C4-2B (cell line): ENCODE measurements around the gene HLA-DOA.

Experiments
- H3K27ac ChIP-seq: fragments of 450-650 bp; 2 replicates; pipeline ENCODE4 v1.5.1; 2017
- ZFX ChIP-seq: fragments of 450-650 bp; IDR thresholded peaks from 2 replicates; pipeline ENCODE4 v1.6.1; 2017
- TF ChIP-seq, protein P1 (sequence below): fragments of 450-650 bp; conservative IDR thresholded peaks from 2 replicates; pipeline ENCODE4 v1.5.1; 2017; ENCODE audit warnings: mild to moderate bottlenecking

HLA-DOA gene

DNA sequence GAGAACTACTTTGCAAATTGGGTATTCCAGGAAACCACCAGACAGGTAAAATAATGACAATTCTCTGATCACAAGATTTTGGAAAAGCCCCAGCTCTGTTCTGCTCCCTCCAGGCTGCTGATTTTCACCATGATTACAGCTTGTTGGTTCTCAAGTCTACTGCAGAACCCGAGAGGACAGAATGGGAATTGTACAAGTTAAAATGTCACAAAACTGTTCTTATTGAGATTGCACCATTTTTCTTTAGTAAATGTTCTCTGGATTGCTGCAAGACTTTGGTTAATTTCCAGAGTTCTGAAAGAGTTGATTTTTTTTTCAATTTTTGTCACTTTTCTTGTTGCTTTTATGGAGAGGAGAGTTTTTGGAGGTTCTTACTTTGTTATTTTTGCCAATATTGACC lies 27.1 kb upstream of the HLA-DOA start:
- TF ChIP-seq, protein P1, sequence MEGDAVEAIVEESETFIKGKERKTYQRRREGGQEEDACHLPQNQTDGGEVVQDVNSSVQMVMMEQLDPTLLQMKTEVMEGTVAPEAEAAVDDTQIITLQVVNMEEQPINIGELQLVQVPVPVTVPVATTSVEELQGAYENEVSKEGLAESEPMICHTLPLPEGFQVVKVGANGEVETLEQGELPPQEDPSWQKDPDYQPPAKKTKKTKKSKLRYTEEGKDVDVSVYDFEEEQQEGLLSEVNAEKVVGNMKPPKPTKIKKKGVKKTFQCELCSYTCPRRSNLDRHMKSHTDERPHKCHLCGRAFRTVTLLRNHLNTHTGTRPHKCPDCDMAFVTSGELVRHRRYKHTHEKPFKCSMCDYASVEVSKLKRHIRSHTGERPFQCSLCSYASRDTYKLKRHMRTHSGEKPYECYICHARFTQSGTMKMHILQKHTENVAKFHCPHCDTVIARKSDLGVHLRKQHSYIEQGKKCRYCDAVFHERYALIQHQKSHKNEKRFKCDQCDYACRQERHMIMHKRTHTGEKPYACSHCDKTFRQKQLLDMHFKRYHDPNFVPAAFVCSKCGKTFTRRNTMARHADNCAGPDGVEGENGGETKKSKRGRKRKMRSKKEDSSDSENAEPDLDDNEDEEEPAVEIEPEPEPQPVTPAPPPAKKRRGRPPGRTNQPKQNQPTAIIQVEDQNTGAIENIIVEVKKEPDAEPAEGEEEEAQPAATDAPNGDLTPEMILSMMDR: no peak
- no peak for TF ChIP-seq ZFX
- H3K27ac ChIP-seq: no peak overlapping the region

DNA sequence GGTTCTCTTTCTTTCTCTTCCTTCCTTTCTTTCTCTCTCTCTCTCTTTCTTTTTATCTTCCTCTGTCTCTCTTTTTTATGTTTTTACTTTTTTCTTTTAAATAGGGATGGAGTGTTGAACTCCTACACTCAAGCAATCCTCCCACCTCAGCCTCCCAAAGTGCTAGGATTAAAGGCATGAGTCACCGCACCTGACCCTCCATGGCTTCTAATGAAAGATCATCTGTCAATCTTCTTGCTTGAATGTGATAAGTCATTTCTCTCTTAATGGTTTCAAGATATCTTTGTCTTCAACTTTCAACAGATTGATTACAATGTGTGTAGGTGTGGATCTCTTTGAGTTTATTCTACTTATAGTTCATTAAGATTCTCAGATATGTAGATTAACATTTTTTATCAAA lies 25.2 kb upstream of the HLA-DOA start:
- TF ChIP-seq, protein P1: no peak
- no peak for TF ChIP-seq ZFX
- H3K27ac ChIP-seq: no peak overlapping the region

- TF ChIP-seq ZFX: no peak
- TF ChIP-seq, protein P1: no peak
- no peak overlapping the region for H3K27ac ChIP-seq
Observed at GRCh38 chr6:33030245-33030644, 20.9 kb upstream of the HLA-DOA start.

DNA sequence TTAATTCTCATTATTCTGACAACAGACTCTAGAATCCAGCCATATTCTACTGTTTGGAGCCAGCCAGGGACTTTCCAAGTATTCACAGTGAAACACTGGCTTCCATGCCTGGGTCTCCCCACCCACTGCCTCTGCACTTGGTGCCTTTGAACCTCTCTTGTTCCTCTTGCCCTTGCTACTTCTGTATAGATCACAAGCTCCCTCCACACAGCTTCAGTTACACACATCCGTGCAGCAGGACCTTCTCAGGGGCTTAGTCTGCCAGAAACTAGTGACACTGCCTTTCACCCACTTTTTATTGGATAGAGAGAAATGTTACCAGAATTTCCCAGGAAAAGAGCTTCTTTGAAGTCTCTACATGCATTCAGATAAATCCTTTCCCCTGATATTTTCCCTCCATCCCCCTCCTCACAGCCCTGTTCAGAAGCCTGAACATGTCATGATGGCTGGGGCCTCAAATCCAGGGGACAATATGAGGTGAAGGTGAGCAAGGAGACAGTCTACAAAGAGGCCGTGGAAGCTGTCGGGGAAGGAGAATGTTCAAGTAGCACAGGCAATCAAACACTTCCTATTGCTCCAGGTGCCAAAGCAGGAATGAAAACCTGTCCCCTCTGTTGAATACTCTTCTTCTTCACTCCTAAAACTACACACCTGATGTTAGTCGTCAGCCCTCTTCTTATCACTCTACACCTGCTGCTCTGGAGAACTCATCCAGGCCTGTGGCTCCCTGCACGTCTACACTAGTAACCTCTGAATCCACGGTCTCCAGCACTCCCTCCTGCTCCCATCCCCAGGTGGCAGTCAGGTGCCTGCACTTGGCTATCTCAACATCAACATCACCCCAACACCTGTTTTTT lies 20.2 kb upstream of the HLA-DOA start:
- TF ChIP-seq, protein P1: no peak
- TF ChIP-seq ZFX: no peak
- no peak overlapping the region for H3K27ac ChIP-seq

GRCh38 chr6:33028220-33028849 lies 18.9 kb upstream of the HLA-DOA start:
- TF ChIP-seq, protein P1: no peak
- no peak overlapping the region for H3K27ac ChIP-seq

- TF ChIP-seq ZFX: no peak
- TF ChIP-seq, protein P1: no peak
- H3K27ac ChIP-seq: no peak overlapping the region
Observed at GRCh38 chr6:33024521-33024920, 15.1 kb upstream of the HLA-DOA start.

GRCh38 chr6:33023536-33023935 lies 14.1 kb upstream of the HLA-DOA start:
- no peak overlapping the region for H3K27ac ChIP-seq
- TF ChIP-seq, protein P1: no peak
- TF ChIP-seq ZFX: no peak
